G401 (cell line): Measurements from ENCODE around the gene SH3RF3. TPM values are rescaled to one million over a fixed set of nuclear protein-coding genes. Genes with fewer than 3 reads are reported as not detected.

Source experiments
- DNase-seq: peaks from one replicate; pipeline ENCODE4 v3.0.0-alpha.2; 2015; ENCODE audit warnings: low spot score
- in situ Hi-C: cut with HindIII; loops from 2 replicates; pipeline ENCODE4 v1.10.0; 2016; ENCODE audit warnings: low sequenced_read_pairs, mixed read lengths
- total RNA-seq: library from RNA; depleted of rRNA; stranded (reverse); fragments of >200 nt; shearing (Covaris generic); gene quantifications from 2 replicates; pipeline ENCODE4 v1.2.3, GENCODE V29; 2014

Gene SH3RF3
- total RNA-seq, 1 experiment from 2014 or later = not detected

- in situ Hi-C loops = no loop called here
- DNase-seq = no peak
Observed at GRCh38 chr2:109370399-109371035, 241.5 kb downstream of the SH3RF3 start.

- DNase-seq = no peak
- in situ Hi-C loops = no loop called here
Observed at GRCh38 chr2:109371481-109372170, 242.6 kb downstream of the SH3RF3 start.

GRCh38 chr2:109372171-109372568, 243.2 kb downstream of the SH3RF3 start:
- in situ Hi-C loops = no loop called here
- no peak for DNase-seq

GRCh38 chr2:109372614-109373013, 243.6 kb downstream of the SH3RF3 start:
- in situ Hi-C loops = no loop called here
- DNase-seq = no peak

GRCh38 chr2:109373791-109374547, 245.0 kb downstream of the SH3RF3 start:
- no peak for DNase-seq
- in situ Hi-C loops = no loop called here

- no peak for DNase-seq
- in situ Hi-C loops = no loop called here
Observed at GRCh38 chr2:109374548-109375130, 245.6 kb downstream of the SH3RF3 start.

- DNase-seq = no peak
- in situ Hi-C loops = no loop called here
Observed at GRCh38 chr2:109375131-109375561, 246.1 kb downstream of the SH3RF3 start.

- in situ Hi-C loops = no loop called here
- DNase-seq = no peak
Observed at GRCh38 chr2:109375656-109376055, 246.7 kb downstream of the SH3RF3 start.

GRCh38 chr2:109376115-109376514, 247.1 kb downstream of the SH3RF3 start:
- DNase-seq = no peak
- in situ Hi-C loops = no loop called here

- no peak for DNase-seq
- in situ Hi-C loops = no loop called here
Observed at GRCh38 chr2:109376796-109377495, 247.9 kb downstream of the SH3RF3 start.

GRCh38 chr2:109377976-109378375, 249.0 kb downstream of the SH3RF3 start:
- in situ Hi-C loops = no loop called here
- DNase-seq = no peak

GRCh38 chr2:109378682-109379081, 249.7 kb downstream of the SH3RF3 start:
- DNase-seq = no peak

GRCh38 chr2:109379507-109379906, 250.5 kb downstream of the SH3RF3 start:
- DNase-seq = peak; percentile 92
- in situ Hi-C loops = no loop called here

More at GRCh38 chr2:109378682-109379081, 249.7 kb downstream of the SH3RF3 start:
- in situ Hi-C loops = no loop called here

- DNase-seq = peak; percentile 20
- in situ Hi-C loops = no loop called here
Observed at GRCh38 chr2:109380502-109381326, 251.7 kb downstream of the SH3RF3 start.

GRCh38 chr2:109381327-109381820, 252.4 kb downstream of the SH3RF3 start:
- DNase-seq = no peak

GRCh38 chr2:109382226-109382895, 253.4 kb downstream of the SH3RF3 start:
- in situ Hi-C loops = no loop called here
- DNase-seq = peak; percentile 55

More at GRCh38 chr2:109381327-109381820, 252.4 kb downstream of the SH3RF3 start:
- in situ Hi-C loops = no loop called here

GRCh38 chr2:109382951-109383350, 253.9 kb downstream of the SH3RF3 start:
- in situ Hi-C loops = no loop called here
- DNase-seq = peak; percentile 70
